HG03095 (cell line): Measurements from ENCODE around the gene SLC30A2.

ENCODE experiments used
- ATAC-seq: cut with Tn5 transposase; IDR thresholded peaks from one replicate; pipeline ENCODE4 v1.9.1; 2021; ENCODE audit warnings: moderate library complexity; ENCODE audit not compliant: unreplicated experiment

Gene SLC30A2

GRCh38 chr1:25999041-25999800 lies 46.7 kb downstream of the SLC30A2 start:
- no peak for ATAC-seq

- ATAC-seq, result peak; percentile 93
These were observed 47.8 kb downstream of the SLC30A2 start, which contains the start of gene PAFAH2 for GRCh38 chr1:25997828-25998761. TSS of gene PAFAH2 (minus strand) at chr1:25998063. CDS start at chr1:25990816, 7,247 bp downstream.

GRCh38 chr1:25996966-25997827 lies 48.7 kb downstream of the SLC30A2 start:
- peak; percentile 12 for ATAC-seq

- no peak for ATAC-seq
These were observed 51.3 kb downstream of the SLC30A2 start for GRCh38 chr1:25994402-25995150.

- no peak for ATAC-seq
These were observed 52.5 kb downstream of the SLC30A2 start for GRCh38 chr1:25993197-25993951.

- no peak for ATAC-seq
These were observed 53.2 kb downstream of the SLC30A2 start for GRCh38 chr1:25992689-25993171.

GRCh38 chr1:25991937-25992688 lies 53.8 kb downstream of the SLC30A2 start:
- no peak for ATAC-seq

GRCh38 chr1:25990702-25991395 lies 55.1 kb downstream of the SLC30A2 start:
- no peak for ATAC-seq

GRCh38 chr1:25990251-25990650 lies 55.7 kb downstream of the SLC30A2 start:
- ATAC-seq, result no peak

GRCh38 chr1:25989440-25990234 lies 56.3 kb downstream of the SLC30A2 start:
- ATAC-seq, result no peak

GRCh38 chr1:25987951-25988350 lies 58.0 kb downstream of the SLC30A2 start:
- no peak for ATAC-seq
